Neural progenitor cell (in vitro differentiated cells): ENCODE data around the gene RAB36. TPM values are rescaled to one million over a fixed set of nuclear protein-coding genes. Genes with fewer than 3 reads are reported as not detected.

Source experiments
- DNase-seq: peaks from one replicate; pipeline ENCODE4 v3.0.0-alpha.2; 2016; ENCODE audit warnings: low spot score
- H2AFZ ChIP-seq: fragments of 200-600 bp; sonication (generic); replicated peaks from 2 replicates; pipeline ENCODE4 v1.6.1; 2016; ENCODE audit warnings: antibody characterized with exemption
- H3F3A ChIP-seq: fragments of 200-600 bp; sonication (generic); 2 replicates; pipeline ENCODE4 v1.6.1; 2016; ENCODE audit warnings: antibody characterized with exemption, low read depth
- H3K27ac ChIP-seq: fragments of 200-600 bp; sonication (generic); 2 replicates; pipeline ENCODE4 v1.5.1; 2016; ENCODE audit warnings: mild to moderate bottlenecking
- H3K27me3 ChIP-seq: fragments of 200-600 bp; sonication (generic); 2 replicates; pipeline ENCODE4 v1.6.1; 2016; ENCODE audit warnings: mild to moderate bottlenecking, moderate library complexity
- H3K36me3 ChIP-seq: fragments of 200-600 bp; sonication (generic); 2 replicates; pipeline ENCODE4 v1.5.1; 2016
- H3K4me1 ChIP-seq: fragments of 200-600 bp; sonication (generic); 2 replicates; pipeline ENCODE4 v1.6.1; 2016; ENCODE audit warnings: mixed run types
- H3K4me2 ChIP-seq: fragments of 200-600 bp; sonication (generic); 2 replicates; pipeline ENCODE4 v1.6.1; 2016
- H3K4me3 ChIP-seq: fragments of 200-600 bp; sonication (generic); 2 replicates; pipeline ENCODE4 v1.5.1; 2016
- H3K79me2 ChIP-seq: fragments of 200-600 bp; sonication (generic); 2 replicates; pipeline ENCODE4 v1.6.1; 2016; ENCODE audit warnings: low read depth
- H3K9ac ChIP-seq: fragments of 200-600 bp; sonication (generic); 2 replicates; pipeline ENCODE4 v1.6.1; 2016
- H3K9me3 ChIP-seq: fragments of 200-600 bp; sonication (generic); 2 replicates; pipeline ENCODE4 v1.5.1; 2016; ENCODE audit warnings: low read depth
- H4K20me1 ChIP-seq: fragments of 200-600 bp; sonication (generic); 2 replicates; pipeline ENCODE4 v1.6.1; 2016; ENCODE audit warnings: low read depth
- H3K27ac Mint-ChIP-seq: 3 replicates; pipeline ENCODE4 v1.8.0; 2021; ENCODE audit warnings: mixed read lengths
- H3K27me3 Mint-ChIP-seq: 2 replicates; pipeline ENCODE4 v1.8.0; 2022; ENCODE audit warnings: low read depth, mild to moderate bottlenecking, inconsistent platforms, moderate library complexity, mixed read lengths; ENCODE audit not compliant: insufficient read depth
- H3K36me3 Mint-ChIP-seq: 3 replicates; pipeline ENCODE4 v1.8.0; 2021; ENCODE audit warnings: mixed read lengths
- H3K4me1 Mint-ChIP-seq: 3 replicates; pipeline ENCODE4 v1.8.0; 2021; ENCODE audit warnings: mixed read lengths
- H3K4me3 Mint-ChIP-seq: 3 replicates; pipeline ENCODE4 v1.8.0; 2021; ENCODE audit warnings: mild to moderate bottlenecking, moderate library complexity, mixed read lengths
- H3K9me3 Mint-ChIP-seq: 3 replicates; pipeline ENCODE4 v1.8.0; 2020; ENCODE audit warnings: mixed read lengths
- CTCF ChIP-seq: fragments of 200-600 bp; sonication (generic); IDR thresholded peaks from 2 replicates; pipeline ENCODE4 v1.5.1; 2017; ENCODE audit warnings: antibody characterized with exemption, mild to moderate bottlenecking
- EZH2 ChIP-seq: fragments of 200-600 bp; sonication (generic); IDR thresholded peaks from 2 replicates; pipeline ENCODE4 v1.6.1; 2017; ENCODE audit warnings: antibody characterized with exemption, mild to moderate bottlenecking, moderate library complexity
- EZH2phosphoT487 ChIP-seq: fragments of 200-600 bp; sonication (generic); IDR thresholded peaks from 2 replicates; pipeline ENCODE4 v1.6.1; 2017; ENCODE audit warnings: antibody characterized with exemption
- total RNA-seq: library from RNA; depleted of rRNA; stranded (reverse); fragments of >200 nt; gene quantifications from 2 replicates; pipeline ENCODE4 v1.2.3, GENCODE V29; 2015; ENCODE audit warnings: low replicate concordance

RAB36 gene
- total RNA-seq, 1 donor from 2014 or later = 2.9 TPM

GRCh38 chr22:23207729-23208393 is 62.6 kb downstream of the RAB36 start:
- no peak overlapping the region for H3K27ac Mint-ChIP-seq
- no peak overlapping the region for H3K4me3 ChIP-seq
- H3K4me1 ChIP-seq = peaks cover 12% of the 10 kb centered on the region
- H3K4me1 Mint-ChIP-seq = peaks cover 28% of the 10 kb centered on the region
- H2AFZ ChIP-seq = no peak overlapping the region
- H3F3A ChIP-seq = no peaks in the 10 kb centered on the region
- no peaks in the 10 kb centered on the region for H3K36me3 ChIP-seq
- H3K9ac ChIP-seq = no peak overlapping the region
- no peaks in the 10 kb centered on the region for H3K27me3 Mint-ChIP-seq
- H3K27ac ChIP-seq = no peak overlapping the region
- no peak overlapping the region for H3K4me2 ChIP-seq
- peak overlapping the region; percentile 37 for H3K4me3 Mint-ChIP-seq
- DNase-seq = no peak
- H3K27me3 ChIP-seq = no peaks in the 10 kb centered on the region
- H3K9me3 ChIP-seq = no peaks in the 10 kb centered on the region
- peaks cover 24% of the 10 kb centered on the region for H3K36me3 Mint-ChIP-seq
- peaks cover 93% of the 10 kb centered on the region for H3K79me2 ChIP-seq
- H4K20me1 ChIP-seq = peaks cover 73% of the 10 kb centered on the region
- no peaks in the 10 kb centered on the region for H3K9me3 Mint-ChIP-seq
- no peak for TF ChIP-seq EZH2
- TF ChIP-seq CTCF = no peak
- no peak for TF ChIP-seq EZH2phosphoT487

- H3K9ac ChIP-seq = no peak overlapping the region
- H3K4me1 Mint-ChIP-seq = peaks cover 17% of the 10 kb centered on the region
- no peak for DNase-seq
- no peak for TF ChIP-seq EZH2
- TF ChIP-seq EZH2phosphoT487 = no peak
- no peak for TF ChIP-seq CTCF
- no peaks in the 10 kb centered on the region for H3K27me3 ChIP-seq
- no peak overlapping the region for H2AFZ ChIP-seq
- H3K27ac Mint-ChIP-seq = peak overlapping the region; percentile 43
- no peak overlapping the region for H3K4me3 Mint-ChIP-seq
- H3K27me3 Mint-ChIP-seq = peaks cover 4% of the 10 kb centered on the region
- H3K4me3 ChIP-seq = no peak overlapping the region
- H3K79me2 ChIP-seq = peaks cover 94% of the 10 kb centered on the region
- H4K20me1 ChIP-seq = peaks cover 73% of the 10 kb centered on the region
- no peak overlapping the region for H3K4me2 ChIP-seq
- H3K4me1 ChIP-seq = peaks cover 12% of the 10 kb centered on the region
- H3K36me3 ChIP-seq = no peaks in the 10 kb centered on the region
- no peaks in the 10 kb centered on the region for H3F3A ChIP-seq
- H3K27ac ChIP-seq = no peak overlapping the region
- no peaks in the 10 kb centered on the region for H3K9me3 Mint-ChIP-seq
- H3K36me3 Mint-ChIP-seq = peaks cover 15% of the 10 kb centered on the region
- no peaks in the 10 kb centered on the region for H3K9me3 ChIP-seq
Observed at GRCh38 chr22:23210428-23211170, 65.3 kb downstream of the RAB36 start.

GRCh38 chr22:23211622-23212021 is 66.3 kb downstream of the RAB36 start:
- Histone ChIP-seq H3K79me2 (peaks cover 98% of the 10 kb centered on the region), H3K4me3 (no peak overlapping the region), H3K4me2 (peak overlapping the region; percentile 2), H3K36me3 (no peaks in the 10 kb centered on the region), H3K27ac (no peak overlapping the region), H4K20me1 (peaks cover 77% of the 10 kb centered on the region), H3K9me3 (no peaks in the 10 kb centered on the region), H3K4me1 (peaks cover 12% of the 10 kb centered on the region), H3K9ac (no peak overlapping the region), H2AFZ (no peak overlapping the region), H3F3A (no peaks in the 10 kb centered on the region), H3K27me3 (no peaks in the 10 kb centered on the region)
- no peak for DNase-seq
- Mint-ChIP-seq H3K4me1 (peaks cover 18% of the 10 kb centered on the region), H3K9me3 (no peaks in the 10 kb centered on the region), H3K36me3 (peaks cover 12% of the 10 kb centered on the region), H3K27me3 (peaks cover 4% of the 10 kb centered on the region), H3K4me3 (no peak overlapping the region), H3K27ac (peak overlapping the region; percentile 88)
- TF ChIP-seq EZH2phosphoT487 = no peak
